Heart right ventricle (tissue), 16 donors: ENCODE results near the gene MAP3K7CL. TPM values are rescaled to one million over a fixed set of nuclear protein-coding genes. Genes with fewer than 3 reads are reported as not detected.

Source experiments
- ATAC-seq, 8 donors: fragments of 200-7000 bp; cut with Tn5 transposase; one replicate each; pipeline ENCODE4 v1.9.1; 2020; ENCODE audit warnings: mild to moderate bottlenecking in 8 of 8, moderate library complexity in 8 of 8, moderate number of reproducible peaks in 1 of 8
- DNase-seq, 2 donors: peaks; one replicate each; pipeline ENCODE4 v3.0.0-alpha.2; 2020
- H3K27ac ChIP-seq, 10 donors: fragments of 200-600 bp; sonication (generic) in 2 of 10; one replicate each; pipeline versions ENCODE4 v1.5.0 to v1.8.0; 2020 to 2022; ENCODE audit warnings: mild to moderate bottlenecking in 3 of 10
- H3K27me3 ChIP-seq, 7 donors: fragments of 200-600 bp; one replicate each; pipeline ENCODE4 v1.8.0; 2021 to 2022; ENCODE audit warnings: mild to moderate bottlenecking in 2 of 7
- H3K36me3 ChIP-seq, 9 donors: fragments of 200-600 bp; sonication (generic) in 1 of 9; one replicate each; pipeline versions ENCODE4 v1.5.0 to v1.8.0; 2020 to 2022; ENCODE audit warnings: mild to moderate bottlenecking in 2 of 9
- H3K4me1 ChIP-seq, 9 donors: fragments of 200-600 bp; sonication (generic) in 1 of 9; one replicate each; pipeline versions ENCODE4 v1.5.0 to v1.8.0; 2020 to 2022; ENCODE audit warnings: mild to moderate bottlenecking in 4 of 9
- H3K4me3 ChIP-seq, 10 donors: fragments of 200-600 bp; sonication (generic) in 2 of 10; one replicate each; pipeline versions ENCODE4 v1.5.0 to v1.8.0; 2020 to 2022; ENCODE audit warnings: mild to moderate bottlenecking in 7 of 10, moderate library complexity in 2 of 10
- H3K9me3 ChIP-seq, 11 donors: fragments of 200-600 bp in 10 of 11; sonication (generic) in 2 of 11; one replicate each; pipeline versions ENCODE4 v1.5.0 to v1.8.0; 2013 to 2022; ENCODE audit warnings: mild to moderate bottlenecking in 2 of 11, control low read depth in 1 of 11, moderate library complexity in 1 of 11
- WGBS, 2 donors: extraction: QIAGEN DNeasy Blood & Tissue Kit; methylation state at CpG; one replicate each; pipeline ENCODE4 v1.1.7; 2013; ENCODE audit warnings: inconsistent platforms in 1 of 2; 5-methylcytosine and 5-hydroxymethylcytosine counted together
- intact Hi-C, 10 donors: fragments of 100-400 bp; cut with DNase I; formaldehyde crosslinking; loops; one replicate each; pipeline versions ENCODE4 v1.11.1 to v1.14.2; 2022
- polyA plus RNA-seq, 2 donors: library from polyadenylated mRNA; stranded (reverse); fragments of 200-250 nt; gene quantifications; one replicate each; pipeline ENCODE4 v1.2.3, GENCODE V29; 2013
- total RNA-seq, 10 donors: library from RNA; stranded (reverse); fragmentation: NEBNext Ultra II Directional in 3 of 10; extraction: Animal tissue kit (Norgen Biotek cat#: 25700) in 3 of 10; gene quantifications; one replicate each; pipeline versions ENCODE4 v1.2.1 to v1.2.4, GENCODE V29; 2021 to 2023
- TF ChIP-seq, protein P1 (sequence below), 9 donors: fragments of 200-600 bp; sonication (generic) in 2 of 9; IDR thresholded peaks; one replicate each; pipeline versions ENCODE4 v1.5.0 to v1.8.0; 2021 to 2022; ENCODE audit warnings: antibody characterized with exemption in 9 of 9, mild to moderate bottlenecking in 5 of 9, moderate library complexity in 1 of 9
- donor health status: Arrhythmogenic right ventricular cardiomyopathy.
- donor health status: ischemic (EF 13 %, LVEDD 7.1; RV severe dilation, severe dysfunction).
- donor health status: healthy with polysubstance abuse.
- donor health status: DM: no; HTN: yes; CAD: no.
- donor health status: DM: no; HTN: no; CAD: no.
- donor health status: ischemic (EF 25% LVEDD 6.9; RV normal size, moderate dysfunction).
- donor health status: ischemic (EF 25% LVEDD 5.7; RV mildly dilated, moderate dysfunction).
- donor health status: healthy.
- donor health status: DM: yes; HTN: yes; CAD: no.
- donor health status: Ischemic cardiomyopathy.
- donor health status: ischemic (EF 35%, LVEDD 5.7; RV mildly dilated, moderate dysfunction).
- donor health status: nonischemic (EF 11% LVEDD 7.7; RV severe dilation, severe dysfunction).
- donor health status: DM: yes; HTN: yes; CAD: no.
- donor health status: PGD.
- donor health status: ischemic (EF 29% LVEDD 5.4; RV normal size, mild dysfunction).
- donor health status: nonischemic (EF 23%, LVEDD 6.1; RV moderate dilation, normal function).

The MAP3K7CL gene
- total and polyA plus RNA-seq, 12 donors = 0.64 to 62.1 (median 3.6) TPM

DNA sequence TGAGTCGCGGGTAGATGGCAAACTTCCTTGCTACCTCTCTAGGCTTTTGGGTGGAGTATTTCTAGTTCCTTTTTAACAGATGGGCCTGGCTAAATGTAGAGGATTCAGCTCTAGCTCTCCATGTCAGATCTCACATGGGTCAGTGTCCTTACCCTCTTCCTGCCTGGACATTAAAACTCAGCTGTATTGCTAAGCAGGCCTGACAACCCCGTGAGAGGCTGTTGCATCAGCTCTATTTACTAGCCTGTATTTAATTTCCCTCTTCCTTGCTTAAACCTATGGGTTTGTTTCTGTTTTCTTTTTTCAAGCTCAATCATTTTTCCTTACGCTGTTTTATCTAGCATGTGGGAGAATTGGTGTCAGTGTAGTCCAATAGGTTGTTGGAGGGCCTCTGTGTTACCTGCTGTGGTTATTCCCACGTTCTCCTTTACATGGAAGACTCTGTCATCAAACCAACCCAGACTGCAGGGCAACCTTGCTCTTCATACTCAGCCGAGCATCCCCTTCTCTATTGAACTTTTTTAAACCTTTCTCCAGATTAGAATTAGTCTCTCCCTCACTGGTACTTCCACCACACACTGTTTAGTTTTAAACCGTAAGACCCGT, 88.8 kb downstream of the MAP3K7CL start:
- H3K36me3 ChIP-seq = no peaks in the 10 kb centered on the region
- ATAC-seq = peak in 2 of 8 donors; percentile 61 to 67
- no peaks in the 10 kb centered on the region for H3K9me3 ChIP-seq
- no peak overlapping the region for H3K4me3 ChIP-seq
- H3K27ac ChIP-seq = peak overlapping the region in 2 of 10 donors; percentile 11 to 77
- peaks cover 0 to 33% (median 0%) of the 10 kb centered on the region in 9 donors for H3K4me1 ChIP-seq
- WGBS, 2 donors = 87 to 93% methylated on average over 8 of the region's 8 CpGs
- TF ChIP-seq, protein P1, sequence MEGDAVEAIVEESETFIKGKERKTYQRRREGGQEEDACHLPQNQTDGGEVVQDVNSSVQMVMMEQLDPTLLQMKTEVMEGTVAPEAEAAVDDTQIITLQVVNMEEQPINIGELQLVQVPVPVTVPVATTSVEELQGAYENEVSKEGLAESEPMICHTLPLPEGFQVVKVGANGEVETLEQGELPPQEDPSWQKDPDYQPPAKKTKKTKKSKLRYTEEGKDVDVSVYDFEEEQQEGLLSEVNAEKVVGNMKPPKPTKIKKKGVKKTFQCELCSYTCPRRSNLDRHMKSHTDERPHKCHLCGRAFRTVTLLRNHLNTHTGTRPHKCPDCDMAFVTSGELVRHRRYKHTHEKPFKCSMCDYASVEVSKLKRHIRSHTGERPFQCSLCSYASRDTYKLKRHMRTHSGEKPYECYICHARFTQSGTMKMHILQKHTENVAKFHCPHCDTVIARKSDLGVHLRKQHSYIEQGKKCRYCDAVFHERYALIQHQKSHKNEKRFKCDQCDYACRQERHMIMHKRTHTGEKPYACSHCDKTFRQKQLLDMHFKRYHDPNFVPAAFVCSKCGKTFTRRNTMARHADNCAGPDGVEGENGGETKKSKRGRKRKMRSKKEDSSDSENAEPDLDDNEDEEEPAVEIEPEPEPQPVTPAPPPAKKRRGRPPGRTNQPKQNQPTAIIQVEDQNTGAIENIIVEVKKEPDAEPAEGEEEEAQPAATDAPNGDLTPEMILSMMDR (IDR thresholded peaks at IDR 0.05) = no peak
- DNase-seq = no peak
- H3K27me3 ChIP-seq = no peaks in the 10 kb centered on the region
- intact Hi-C loops = no loop called here

DNA sequence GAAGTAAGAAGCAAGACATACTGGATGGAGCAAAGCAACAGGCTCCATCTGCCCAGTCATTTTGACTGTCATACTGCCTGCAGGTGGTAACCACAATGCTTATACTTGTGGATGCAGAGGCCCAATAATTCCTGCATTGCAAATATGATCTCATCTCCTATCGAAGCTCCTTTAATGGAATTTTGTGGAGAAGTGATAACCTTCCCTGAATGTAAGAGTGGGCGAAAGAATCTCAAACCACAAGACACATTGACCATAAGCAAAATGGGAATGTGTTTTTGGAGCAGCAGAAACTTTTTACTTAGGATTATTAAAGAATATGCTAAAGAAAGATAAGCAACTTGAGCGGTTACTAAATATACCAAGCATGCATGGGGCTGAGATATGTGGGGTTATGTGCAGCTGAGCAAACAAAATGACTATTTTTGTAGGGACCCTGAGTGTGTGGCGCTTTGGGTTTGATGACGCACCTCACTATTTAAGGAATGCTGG, 90.9 kb downstream of the MAP3K7CL start:
- H3K4me1 ChIP-seq = peaks cover 0 to 38% (median 0%) of the 10 kb centered on the region in 9 donors
- ATAC-seq (peak in 5 of 8 donors; percentile 38 to 75 (median 64)), DNase-seq (no peak)
- intact Hi-C loops = no loop called here
- TF ChIP-seq, protein P1 (IDR thresholded peaks at IDR 0.05) = no peak
- H3K36me3 ChIP-seq = no peaks in the 10 kb centered on the region
- H3K27me3 ChIP-seq = no peaks in the 10 kb centered on the region
- WGBS, 2 donors = 67 to 80% methylated on average over 5 of the region's 5 CpGs
- peak overlapping the region in 3 of 10 donors; percentile 15 to 41 (median 30) for H3K27ac ChIP-seq
- no peak overlapping the region for H3K4me3 ChIP-seq
- peaks cover 0 to 10% (median 0%) of the 10 kb centered on the region in 11 donors for H3K9me3 ChIP-seq

DNA sequence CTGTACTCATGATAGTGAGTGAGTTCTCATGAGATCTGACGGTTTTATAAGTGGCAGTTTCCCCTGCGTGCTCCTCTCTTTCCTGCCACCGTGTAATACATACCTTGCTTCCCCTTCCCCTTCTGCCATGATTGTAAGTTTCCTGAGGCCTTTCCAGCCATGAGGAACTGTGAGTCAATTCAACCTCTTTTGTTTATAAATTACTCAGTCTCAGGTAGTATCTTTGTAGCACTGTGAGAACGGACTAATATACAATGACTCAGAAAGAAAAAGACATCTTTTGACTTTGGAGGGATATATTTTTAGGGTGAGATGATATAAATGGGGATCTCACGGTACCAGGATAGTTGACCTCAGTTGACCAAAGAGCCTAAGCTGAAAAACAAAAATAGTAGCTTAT, 93.6 kb downstream of the MAP3K7CL start:
- no peaks in the 10 kb centered on the region for H3K36me3 ChIP-seq
- H3K27ac ChIP-seq = no peak overlapping the region
- ATAC-seq (no peak), DNase-seq (no peak)
- H3K27me3 ChIP-seq = no peaks in the 10 kb centered on the region
- peaks cover 0 to 10% (median 0%) of the 10 kb centered on the region in 11 donors for H3K9me3 ChIP-seq
- no peak overlapping the region for H3K4me3 ChIP-seq
- TF ChIP-seq, protein P1 (IDR thresholded peaks at IDR 0.05) = no peak
- intact Hi-C loops = no loop called here
- 79 to 82% methylated on average over 5 of the region's 5 CpGs for WGBS, 2 donors
- peaks cover 0 to 27% (median 0%) of the 10 kb centered on the region in 9 donors for H3K4me1 ChIP-seq

Other genes starting within 250 kb of the MAP3K7CL start
- gene LTN1, start 137.8 kb upstream of the MAP3K7CL start, total RNA-seq = 10 to 100 TPM; 15.5 to 20.4 (median 18.1) TPM
- gene LTN1, start 137.8 kb upstream of the MAP3K7CL start, polyA plus RNA-seq = 1 to 10 TPM; 3.2 to 4.5 TPM
- gene RWDD2B, start 111.3 kb upstream of the MAP3K7CL start, total RNA-seq = 10 to 100 TPM; 11.3 to 22.0 (median 17.9) TPM
- 10 to 100 TPM in 1 of 2 donors, 1 to 10 TPM in 1; 8.3 to 13.6 TPM for gene RWDD2B, start 111.3 kb upstream of the MAP3K7CL start, polyA plus RNA-seq
- 10 to 100 TPM; 28.9 to 41.8 (median 33.0) TPM for gene USP16, start 106.0 kb upstream of the MAP3K7CL start, total RNA-seq
- 10 to 100 TPM; 20.3 to 23.6 TPM for gene USP16, start 106.0 kb upstream of the MAP3K7CL start, polyA plus RNA-seq
- 100 to 1,000 TPM in 7 of 10 donors, 10 to 100 TPM in 3; 90.0 to 126 (median 112) TPM for gene CCT8, start 57.0 kb upstream of the MAP3K7CL start, total RNA-seq
- gene CCT8, start 57.0 kb upstream of the MAP3K7CL start, polyA plus RNA-seq = 100 to 1,000 TPM in 1 of 2 donors, 10 to 100 TPM in 1; 75.6 to 156 TPM
- gene BACH1, start 168.3 kb downstream of the MAP3K7CL start, total RNA-seq = 10 to 100 TPM; 29.4 to 78.7 (median 51.3) TPM
- 1 to 10 TPM; 2.7 to 9.2 TPM for gene BACH1, start 168.3 kb downstream of the MAP3K7CL start, polyA plus RNA-seq